ENCODE results near the gene COX10.

GRCh38 chr17:14228903-14229302 lies 159.6 kb downstream of the COX10 start:
- TF ChIP-seq POLR2A (IDR thresholded peaks at IDR 0.05; ENCODE audit: low read length): no peak
- TF ChIP-seq GATA1 (IDR thresholded peaks at IDR 0.05; ENCODE audit: low read depth, low read length): no peak

Measured in erythroblast (primary cell).